K562 (cell line): ENCODE measurements around the gene GALK2. TPM values are rescaled to one million over a fixed set of nuclear protein-coding genes. Genes with fewer than 3 reads are reported as not detected.

ENCODE experiments used
- ASH1L ChIP-seq: fragments of 450-650 bp; IDR thresholded peaks from 2 replicates; pipeline ENCODE4 v1.6.1; 2018; ENCODE audit warnings: borderline replicate concordance, mild to moderate bottlenecking, low read depth; ENCODE audit not compliant: partially characterized antibody
- CEBPB ChIP-seq: fragments of 450-650 bp; IDR thresholded peaks from 2 replicates; pipeline ENCODE4 v1.6.1; 2016; ENCODE audit warnings: missing genetic modification characterization, missing compliant biosample characterization
- FOXP1 ChIP-seq: sonication (generic); formaldehyde crosslinking; IDR thresholded peaks from 2 replicates; pipeline ENCODE4 v1.8.0; 2022; ENCODE audit warnings: mild to moderate bottlenecking, missing genetic modification reagents
- GABPB1 ChIP-seq: sonication (generic); formaldehyde crosslinking; IDR thresholded peaks from 2 replicates; pipeline ENCODE4 v1.8.0; 2022; ENCODE audit warnings: mild to moderate bottlenecking, missing genetic modification reagents
- HDGF ChIP-seq: fragments of 450-650 bp; IDR thresholded peaks from 2 replicates; pipeline ENCODE4 v1.6.1; 2016
- MTA2 ChIP-seq: fragments of 450-650 bp; IDR thresholded peaks from 2 replicates; pipeline ENCODE4 v1.6.1; 2016; ENCODE audit warnings: low read depth
- RB1 ChIP-seq: fragments of 450-650 bp; IDR thresholded peaks from 2 replicates; pipeline ENCODE4 v1.6.1; 2017; ENCODE audit warnings: low read depth, mild to moderate bottlenecking
- RBM22 ChIP-seq: fragments of 200-400 bp; formaldehyde crosslinking; IDR thresholded peaks from 2 replicates; pipeline ENCODE4 v1.6.1; 2018; ENCODE audit warnings: low read length, low read depth; ENCODE audit not compliant: poor library complexity, severe bottlenecking
- SMARCE1 ChIP-seq: fragments of 450-650 bp; IDR thresholded peaks from 2 replicates; pipeline ENCODE4 v1.7.1; 2016; ENCODE audit warnings: mild to moderate bottlenecking
- TARDBP ChIP-seq: fragments of 450-650 bp; IDR thresholded peaks from 2 replicates; pipeline ENCODE4 v1.6.1; 2016
- ZFP30 ChIP-seq: fragments of 250-450 bp; sonication (Bioruptor Pico); IDR thresholded peaks from 2 replicates; pipeline ENCODE4 v1.8.0; 2022; ENCODE audit warnings: moderate library complexity, mild to moderate bottlenecking, inconsistent platforms, borderline replicate concordance
- ZNF133 ChIP-seq: fragments of 250-450 bp; sonication (Bioruptor Pico); IDR thresholded peaks from 2 replicates; pipeline ENCODE4 v1.4.0; 2020; ENCODE audit warnings: mild to moderate bottlenecking
- ZNF696 ChIP-seq: fragments of 250-450 bp; sonication (Bioruptor Pico); conservative IDR thresholded peaks from 2 replicates; pipeline ENCODE4 v1.4.0; 2020; ENCODE audit warnings: mild to moderate bottlenecking, moderate library complexity
- polyA plus RNA-seq, 8 experiments: library from polyadenylated mRNA; depleted of rRNA in 4 of 8; stranded (reverse) in 5 of 8; unstranded in 3 of 8; fragments of >200 nt; fragmentation: Nextera tagmentation in 2 of 8; fragmentation: Illumina TruSeq in 1 of 8; extraction: Ambion mirVana in 2 of 8; extraction: Trizol in 1 of 8; gene quantifications; 2 replicates each; pipeline versions ENCODE4 v1.2.1 to v1.2.3, GENCODE V29; 2011 to 2014; ENCODE audit warnings: inconsistent platforms in 1 of 8, missing spikeins in 1 of 8
- total RNA-seq, 7 experiments: library from RNA; depleted of rRNA in 6 of 7; stranded (reverse); fragments of >200 nt in 6 of 7; fragmentation: Illumina TruSeq in 2 of 7; extraction: Trizol in 2 of 7; gene quantifications; 2 replicates each; pipeline versions ENCODE4 v1.2.1 to v1.2.3, GENCODE V29; 2011 to 2021; ENCODE audit warnings: low replicate concordance in 1 of 7
- TF ChIP-seq, protein P1 (sequence below): fragments of 450-650 bp; formaldehyde crosslinking; IDR thresholded peaks from 2 replicates; pipeline ENCODE4 v1.4.0; 2020; ENCODE audit warnings: mild to moderate bottlenecking
- TF ChIP-seq, protein P2 (sequence below): fragments of 250-450 bp; sonication (Bioruptor Pico); IDR thresholded peaks from 2 replicates; pipeline ENCODE4 v1.5.0; 2021; ENCODE audit warnings: mild to moderate bottlenecking, moderate library complexity
- TF ChIP-seq, protein P3 (sequence below): fragments of 250-450 bp; sonication (Bioruptor Pico); IDR thresholded peaks from 2 replicates; pipeline ENCODE4 v1.5.0; 2020; ENCODE audit warnings: mild to moderate bottlenecking, borderline replicate concordance
- TF ChIP-seq, protein P4 (sequence below): fragments of 450-650 bp; formaldehyde crosslinking; IDR thresholded peaks from 2 replicates; pipeline ENCODE4 v1.4.0; 2022; ENCODE audit warnings: missing genetic modification characterization

The GALK2 gene
- total and polyA plus RNA-seq, 9 of the 15 experiments (the other 6 are each of a cell fraction or from before 2014, with no cell fraction given): 32.8 to 82.0 (median 54.4) TPM

DNA sequence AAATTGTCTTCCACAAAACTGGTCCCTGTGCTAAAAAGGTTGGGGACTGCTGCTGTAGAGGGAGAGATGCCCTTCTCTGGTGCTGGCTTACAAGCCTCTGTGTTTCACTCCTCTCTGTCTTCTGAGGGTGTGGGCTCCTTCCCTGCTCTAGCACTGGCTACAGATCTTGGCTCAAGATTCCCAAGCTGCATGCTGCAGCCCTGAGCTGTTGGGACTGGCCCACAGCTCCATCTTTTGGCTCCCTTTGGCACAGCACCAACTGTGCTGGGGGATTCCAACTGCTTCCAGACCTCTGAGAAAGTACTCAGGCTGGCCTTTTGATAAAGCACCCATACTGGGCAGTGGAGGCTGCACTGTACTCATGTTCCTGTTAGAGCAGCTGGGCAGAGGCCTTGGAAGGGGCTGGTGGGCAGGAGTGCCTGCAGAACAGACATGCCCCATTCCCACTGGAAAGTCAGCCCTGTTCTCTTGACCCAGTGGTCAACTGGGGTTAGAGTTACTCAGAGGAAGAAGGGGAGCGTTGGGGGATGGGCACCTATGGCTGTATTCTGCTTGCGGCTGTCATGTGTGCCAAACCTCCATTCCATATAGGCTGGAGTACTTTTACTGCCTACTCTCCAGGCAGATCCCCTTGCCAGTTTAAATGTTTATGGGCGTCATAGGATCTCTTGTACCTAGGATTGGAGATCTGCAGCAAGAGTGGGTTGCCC lies 55.7 kb downstream of the GALK2 start (continued):
- TF ChIP-seq, protein P1, sequence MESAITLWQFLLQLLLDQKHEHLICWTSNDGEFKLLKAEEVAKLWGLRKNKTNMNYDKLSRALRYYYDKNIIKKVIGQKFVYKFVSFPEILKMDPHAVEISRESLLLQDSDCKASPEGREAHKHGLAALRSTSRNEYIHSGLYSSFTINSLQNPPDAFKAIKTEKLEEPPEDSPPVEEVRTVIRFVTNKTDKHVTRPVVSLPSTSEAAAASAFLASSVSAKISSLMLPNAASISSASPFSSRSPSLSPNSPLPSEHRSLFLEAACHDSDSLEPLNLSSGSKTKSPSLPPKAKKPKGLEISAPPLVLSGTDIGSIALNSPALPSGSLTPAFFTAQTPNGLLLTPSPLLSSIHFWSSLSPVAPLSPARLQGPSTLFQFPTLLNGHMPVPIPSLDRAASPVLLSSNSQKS (CRISPR knock-in tag): no peak
- TF ChIP-seq TARDBP (no peak), SMARCE1 (no peak), RB1 (no peak), FOXP1 (no peak), GABPB1 (no peak), ASH1L (no peak), RBM22 (no peak), CEBPB (no peak), ZNF696 (no peak), MTA2 (no peak), ZNF133 (CRISPR knock-in tag) (no peak), HDGF (no peak), ZFP30 (CRISPR knock-in tag) (no peak)
- TF ChIP-seq, protein P2, sequence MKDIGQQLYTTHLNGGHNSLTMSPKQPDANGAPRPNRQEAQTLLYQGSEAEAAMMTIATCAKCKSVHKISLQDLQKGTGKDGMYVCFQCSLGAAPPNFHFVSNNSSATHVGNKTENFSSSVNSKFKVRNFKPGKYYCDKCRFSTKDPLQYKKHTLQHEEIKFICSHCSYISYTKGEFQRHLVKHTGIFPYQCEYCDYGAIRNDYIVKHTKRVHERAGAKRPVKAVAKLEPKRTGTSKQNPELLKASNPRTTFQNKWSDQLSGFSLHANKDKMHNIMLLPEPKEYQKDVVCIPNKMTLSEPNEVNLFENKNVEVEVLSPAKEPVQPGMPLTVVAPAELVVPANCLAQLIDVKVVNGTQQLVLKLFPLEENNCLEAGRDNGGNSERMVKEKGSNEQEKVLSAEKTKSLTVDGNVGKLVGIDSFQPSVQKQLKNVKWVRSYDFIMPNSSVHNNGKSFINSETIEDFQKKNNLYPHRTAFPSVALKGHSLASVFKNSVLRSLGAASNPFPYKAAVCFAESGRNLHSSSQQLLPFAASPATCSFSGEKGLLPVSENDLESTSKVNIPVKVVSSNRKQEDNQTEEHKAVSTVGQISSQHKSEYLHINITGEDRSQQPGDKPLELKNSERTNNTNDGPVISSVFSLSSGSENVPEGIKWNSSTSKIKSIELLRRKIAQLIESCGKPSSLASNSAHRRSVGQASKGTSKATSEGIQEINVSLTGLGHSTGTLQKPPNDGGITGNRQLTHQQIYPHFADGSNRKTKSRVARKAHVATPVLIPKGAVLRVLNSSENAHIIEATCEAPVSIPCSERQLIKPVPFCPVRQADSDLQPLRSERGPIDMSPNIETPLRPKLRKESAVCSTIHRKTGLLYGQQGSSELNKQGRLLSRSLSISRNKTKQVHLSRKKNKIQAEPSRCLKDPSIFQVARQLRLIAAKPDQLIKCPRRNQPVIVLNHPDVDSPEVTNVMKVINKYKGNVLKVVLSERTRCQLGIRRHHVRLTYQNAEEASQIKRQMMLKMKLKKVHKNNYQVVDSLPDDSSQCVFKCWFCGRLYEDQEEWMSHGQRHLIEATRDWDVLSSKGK (CRISPR knock-in tag): no peak
- TF ChIP-seq, protein P3, sequence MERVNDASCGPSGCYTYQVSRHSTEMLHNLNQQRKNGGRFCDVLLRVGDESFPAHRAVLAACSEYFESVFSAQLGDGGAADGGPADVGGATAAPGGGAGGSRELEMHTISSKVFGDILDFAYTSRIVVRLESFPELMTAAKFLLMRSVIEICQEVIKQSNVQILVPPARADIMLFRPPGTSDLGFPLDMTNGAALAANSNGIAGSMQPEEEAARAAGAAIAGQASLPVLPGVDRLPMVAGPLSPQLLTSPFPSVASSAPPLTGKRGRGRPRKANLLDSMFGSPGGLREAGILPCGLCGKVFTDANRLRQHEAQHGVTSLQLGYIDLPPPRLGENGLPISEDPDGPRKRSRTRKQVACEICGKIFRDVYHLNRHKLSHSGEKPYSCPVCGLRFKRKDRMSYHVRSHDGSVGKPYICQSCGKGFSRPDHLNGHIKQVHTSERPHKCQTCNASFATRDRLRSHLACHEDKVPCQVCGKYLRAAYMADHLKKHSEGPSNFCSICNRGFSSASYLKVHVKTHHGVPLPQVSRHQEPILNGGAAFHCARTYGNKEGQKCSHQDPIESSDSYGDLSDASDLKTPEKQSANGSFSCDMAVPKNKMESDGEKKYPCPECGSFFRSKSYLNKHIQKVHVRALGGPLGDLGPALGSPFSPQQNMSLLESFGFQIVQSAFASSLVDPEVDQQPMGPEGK: no peak
- TF ChIP-seq, protein P4, sequence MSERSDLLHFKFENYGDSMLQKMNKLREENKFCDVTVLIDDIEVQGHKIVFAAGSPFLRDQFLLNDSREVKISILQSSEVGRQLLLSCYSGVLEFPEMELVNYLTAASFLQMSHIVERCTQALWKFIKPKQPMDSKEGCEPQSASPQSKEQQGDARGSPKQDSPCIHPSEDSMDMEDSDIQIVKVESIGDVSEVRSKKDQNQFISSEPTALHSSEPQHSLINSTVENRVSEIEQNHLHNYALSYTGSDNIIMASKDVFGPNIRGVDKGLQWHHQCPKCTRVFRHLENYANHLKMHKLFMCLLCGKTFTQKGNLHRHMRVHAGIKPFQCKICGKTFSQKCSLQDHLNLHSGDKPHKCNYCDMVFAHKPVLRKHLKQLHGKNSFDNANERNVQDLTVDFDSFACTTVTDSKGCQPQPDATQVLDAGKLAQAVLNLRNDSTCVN (CRISPR knock-in tag): no peak
